GM19395 (cell line): ENCODE data around the gene NFE2L3.
"Not testable (repeated sequence)": the region's sequence is repeated elsewhere in the genome, so short reads cannot be mapped to it uniquely, and the experiment has no call there.

ENCODE experiments used
- ATAC-seq: cut with Tn5 transposase; IDR thresholded peaks from one replicate; pipeline ENCODE4 v1.9.1; 2021; ENCODE audit warnings: mild to moderate bottlenecking, moderate library complexity; ENCODE audit not compliant: unreplicated experiment

NFE2L3 gene

DNA sequence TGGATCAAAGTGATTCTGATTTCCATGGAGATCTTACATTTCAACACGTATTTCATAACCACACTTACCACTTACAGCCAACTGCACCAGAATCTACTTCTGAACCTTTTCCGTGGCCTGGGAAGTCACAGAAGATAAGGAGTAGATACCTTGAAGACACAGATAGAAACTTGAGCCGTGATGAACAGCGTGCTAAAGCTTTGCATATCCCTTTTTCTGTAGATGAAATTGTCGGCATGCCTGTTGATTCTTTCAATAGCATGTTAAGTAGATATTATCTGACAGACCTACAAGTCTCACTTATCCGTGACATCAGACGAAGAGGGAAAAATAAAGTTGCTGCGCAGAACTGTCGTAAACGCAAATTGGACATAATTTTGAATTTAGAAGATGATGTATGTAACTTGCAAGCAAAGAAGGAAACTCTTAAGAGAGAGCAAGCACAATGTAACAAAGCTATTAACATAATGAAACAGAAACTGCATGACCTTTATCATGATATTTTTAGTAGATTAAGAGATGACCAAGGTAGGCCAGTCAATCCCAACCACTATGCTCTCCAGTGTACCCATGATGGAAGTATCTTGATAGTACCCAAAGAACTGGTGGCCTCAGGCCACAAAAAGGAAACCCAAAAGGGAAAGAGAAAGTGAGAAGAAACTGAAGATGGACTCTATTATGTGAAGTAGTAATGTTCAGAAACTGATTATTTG lies 33.3 kb downstream of the NFE2L3 start:
- no peak for ATAC-seq

DNA sequence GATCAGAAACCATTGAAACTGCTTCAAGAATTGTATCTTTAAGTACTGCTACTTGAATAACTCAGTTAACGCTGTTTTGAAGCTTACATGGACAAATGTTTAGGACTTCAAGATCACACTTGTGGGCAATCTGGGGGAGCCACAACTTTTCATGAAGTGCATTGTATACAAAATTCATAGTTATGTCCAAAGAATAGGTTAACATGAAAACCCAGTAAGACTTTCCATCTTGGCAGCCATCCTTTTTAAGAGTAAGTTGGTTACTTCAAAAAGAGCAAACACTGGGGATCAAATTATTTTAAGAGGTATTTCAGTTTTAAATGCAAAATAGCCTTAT lies 33.8 kb downstream of the NFE2L3 start:
- no peak for ATAC-seq

DNA sequence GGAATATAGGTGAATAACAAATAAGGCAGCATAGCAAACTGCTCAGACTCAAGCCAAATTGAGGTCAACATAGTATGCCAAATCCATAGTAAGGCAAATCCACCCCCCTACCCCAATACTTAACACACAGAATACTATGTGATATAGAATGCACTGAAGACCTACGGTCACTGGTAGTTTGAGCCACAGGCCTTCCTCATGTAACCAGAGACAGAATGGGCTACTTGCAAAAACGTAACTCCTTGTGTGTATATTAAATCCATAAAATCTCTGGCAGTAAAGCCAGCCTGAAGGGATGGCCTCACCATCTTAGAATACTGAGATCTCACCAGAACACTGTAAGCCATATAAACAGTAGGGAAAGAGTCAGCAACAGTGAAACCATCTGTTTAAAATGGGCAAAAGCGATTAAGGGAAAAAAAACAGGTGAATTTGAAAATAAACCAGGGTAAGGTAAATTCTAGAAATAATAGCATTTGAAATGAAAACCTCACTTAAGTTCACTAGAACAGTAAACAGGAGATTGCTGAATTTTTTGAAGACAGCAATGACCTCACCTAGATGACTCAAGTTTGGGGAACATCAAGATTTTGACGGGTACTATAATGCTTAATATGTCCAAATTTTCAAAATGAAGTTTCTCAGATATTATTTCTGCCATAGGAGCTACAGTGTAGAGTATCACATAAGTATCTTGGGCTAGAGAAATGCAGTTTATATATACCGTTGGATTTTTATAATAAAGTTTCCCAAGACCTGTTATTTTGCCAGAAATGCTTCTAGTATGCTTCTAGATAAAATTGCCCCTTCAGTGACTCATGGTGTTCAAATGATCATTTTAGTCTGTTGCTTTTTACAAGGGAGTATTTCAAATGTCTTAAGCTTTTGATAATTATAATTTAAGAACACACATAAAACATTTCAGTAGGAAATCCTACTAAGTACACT lies 34.6 kb downstream of the NFE2L3 start:
- ATAC-seq, result no peak

DNA sequence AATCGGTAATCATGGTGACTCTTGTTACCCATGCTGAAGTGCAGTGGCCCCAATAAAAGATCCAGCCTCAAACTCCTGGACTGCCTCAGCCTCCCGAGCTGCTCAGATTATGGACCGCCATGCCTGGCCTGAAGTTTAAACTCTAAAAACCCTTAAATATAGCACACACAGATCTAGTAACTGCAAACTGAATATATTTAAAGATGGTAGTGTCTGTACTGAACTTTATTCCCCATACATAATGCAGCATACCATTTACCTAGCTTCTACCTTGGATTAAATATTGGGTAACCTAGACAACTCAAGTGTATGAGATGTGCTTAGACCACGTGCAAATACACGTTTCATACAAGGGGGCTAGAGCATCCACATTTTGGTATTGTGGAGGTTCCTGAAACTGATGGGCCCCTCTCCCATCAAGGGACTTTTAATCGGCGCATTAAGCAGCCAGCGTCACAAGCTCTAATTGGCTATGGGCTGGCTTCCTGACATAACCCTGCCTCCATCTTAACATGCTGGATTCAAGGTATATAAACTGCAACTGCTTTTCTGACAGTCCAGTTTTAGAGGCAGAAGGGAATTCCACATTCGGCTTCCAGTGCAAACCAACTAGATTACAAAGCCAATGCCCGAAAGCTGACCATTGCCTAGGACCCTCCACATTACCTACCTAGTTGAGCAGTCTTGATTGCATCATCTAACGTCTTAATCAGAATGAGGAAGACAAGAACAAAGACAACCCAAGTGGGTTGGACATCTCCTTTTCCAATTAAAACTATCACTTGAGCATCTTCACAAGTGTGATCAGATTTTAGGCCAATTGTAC lies 35.6 kb downstream of the NFE2L3 start:
- ATAC-seq, result no peak

DNA sequence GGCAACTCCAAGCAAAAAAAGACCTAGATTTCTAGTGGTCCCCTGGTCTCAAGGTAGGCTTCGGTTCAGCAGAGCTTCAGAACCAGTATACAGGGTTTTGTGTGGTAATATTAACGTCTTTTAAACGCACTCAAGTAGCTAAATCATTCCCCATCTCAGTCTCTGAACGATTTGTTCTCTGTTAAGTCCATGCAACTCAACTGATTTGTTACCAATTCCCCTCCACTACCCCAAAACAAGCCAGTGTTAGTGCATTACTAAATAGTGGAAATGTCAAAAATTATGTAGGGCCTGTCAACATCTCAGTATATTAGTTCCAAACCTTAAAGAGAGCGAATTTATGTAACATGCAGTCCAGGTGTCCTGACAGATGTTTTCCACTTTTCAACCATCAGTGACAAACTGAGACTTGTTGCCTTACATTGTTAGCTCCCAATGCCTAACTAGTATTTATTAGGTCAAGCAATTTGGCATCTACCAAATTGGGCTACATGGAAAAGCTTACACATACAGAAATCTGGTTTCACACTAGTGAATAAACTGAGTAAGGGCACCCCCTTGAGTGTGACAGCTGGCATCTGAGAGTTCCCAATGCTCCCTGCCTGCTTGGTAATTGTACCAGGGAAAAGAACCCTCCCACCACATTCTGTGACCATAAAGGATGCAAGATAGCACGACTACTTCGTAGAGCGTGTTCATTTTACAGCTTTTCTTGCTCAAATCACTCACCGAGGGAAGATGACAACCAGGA lies 36.4 kb downstream of the NFE2L3 start:
- ATAC-seq, result no peak

DNA sequence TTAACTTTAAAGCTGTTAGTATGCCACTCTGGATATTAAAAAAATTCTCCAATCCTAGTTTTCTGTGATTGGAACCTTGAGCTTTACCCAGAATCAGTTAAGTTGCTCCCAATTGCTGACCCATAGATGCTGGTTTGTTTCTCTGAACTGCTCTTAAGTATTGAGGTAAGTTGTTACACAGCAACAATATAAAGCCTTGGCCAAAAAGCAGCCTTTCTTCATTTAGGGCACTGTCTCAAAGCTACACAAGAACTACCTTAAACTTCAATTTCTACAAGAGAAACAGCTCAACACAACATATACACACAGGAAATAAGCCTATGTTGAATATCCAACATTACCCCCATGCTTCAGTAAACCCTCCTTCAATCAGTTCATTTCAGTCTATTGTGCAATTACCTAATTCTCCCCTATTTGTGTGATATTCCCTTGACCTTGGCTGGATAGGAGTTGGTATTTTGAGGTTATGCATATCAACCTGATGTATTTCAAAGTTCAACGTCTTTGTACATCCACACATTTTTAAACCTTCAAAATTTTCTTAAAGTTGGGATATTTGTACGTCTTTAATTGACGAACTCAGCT lies 37.1 kb downstream of the NFE2L3 start:
- ATAC-seq, result no peak

DNA sequence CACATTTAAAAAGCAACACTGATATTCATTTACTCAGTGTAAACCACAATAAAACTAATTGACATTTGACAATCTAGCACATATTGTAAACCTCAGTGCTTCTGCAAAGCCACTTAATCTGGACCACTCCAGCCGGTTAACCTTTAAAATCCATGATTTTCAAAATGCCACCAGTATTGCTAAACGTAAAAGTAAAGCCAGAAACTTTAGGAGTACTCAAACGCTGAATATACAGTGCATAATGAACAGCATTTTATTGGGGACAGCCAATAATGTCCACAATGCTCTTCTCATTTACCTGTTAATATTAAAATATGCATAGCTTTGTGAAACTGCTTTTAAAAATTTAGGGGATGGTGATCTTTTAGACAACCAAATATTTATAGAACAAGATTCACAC lies 37.7 kb downstream of the NFE2L3 start:
- no peak for ATAC-seq

DNA sequence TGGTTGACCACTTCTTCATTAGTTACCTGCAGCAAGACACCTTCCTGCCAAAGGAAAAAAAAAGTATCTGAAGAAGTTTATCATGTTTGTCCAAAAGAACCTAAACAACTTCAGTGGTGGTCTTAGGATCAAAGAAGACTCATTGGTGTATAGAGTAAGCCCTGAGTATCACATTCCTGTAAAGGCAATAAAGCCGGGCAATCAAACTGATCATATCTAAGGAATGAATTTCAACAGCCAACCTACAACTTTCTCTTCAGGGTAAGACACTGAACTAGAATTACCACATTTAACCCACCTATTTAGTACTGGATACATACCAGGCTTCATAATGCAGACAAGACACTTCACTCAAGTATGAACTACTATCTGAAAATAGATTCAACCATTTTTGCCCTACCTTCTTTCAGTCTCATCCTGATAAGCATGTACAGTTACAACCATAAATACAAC lies 38.4 kb downstream of the NFE2L3 start:
- no peak for ATAC-seq

DNA sequence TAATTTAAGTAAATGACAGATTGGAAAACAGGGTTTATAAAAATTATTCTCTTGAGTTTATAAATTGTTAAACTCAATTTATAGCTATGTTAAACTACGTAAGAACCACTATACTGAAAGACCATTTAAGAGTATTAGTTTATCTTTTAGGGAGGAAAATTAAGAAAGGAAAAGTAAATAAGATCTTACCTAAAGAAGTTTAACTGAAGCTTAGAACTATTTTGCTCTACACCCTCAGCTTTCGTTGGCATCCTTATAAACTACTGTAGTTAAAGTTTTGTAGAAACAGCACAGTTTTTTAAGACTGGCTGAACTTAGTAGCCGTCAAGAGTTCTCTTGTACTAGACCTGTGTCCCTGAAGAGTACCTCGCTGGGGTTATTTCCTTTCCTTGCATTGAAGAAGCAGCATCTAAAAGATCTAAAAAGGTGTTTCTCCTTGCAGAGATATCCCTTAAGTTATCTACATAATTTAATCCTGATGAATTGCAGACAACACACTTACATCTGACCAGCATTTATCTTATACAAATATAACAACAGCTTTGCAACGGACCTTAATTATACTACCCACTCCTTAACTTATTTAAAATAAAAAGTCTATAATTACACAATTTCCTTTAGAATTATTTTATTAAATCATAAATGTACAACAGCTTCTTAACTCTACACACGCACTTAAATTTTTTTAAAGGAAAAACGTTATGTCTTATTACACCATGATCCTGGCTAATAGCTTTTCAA lies 39.4 kb downstream of the NFE2L3 start:
- no peak for ATAC-seq

DNA sequence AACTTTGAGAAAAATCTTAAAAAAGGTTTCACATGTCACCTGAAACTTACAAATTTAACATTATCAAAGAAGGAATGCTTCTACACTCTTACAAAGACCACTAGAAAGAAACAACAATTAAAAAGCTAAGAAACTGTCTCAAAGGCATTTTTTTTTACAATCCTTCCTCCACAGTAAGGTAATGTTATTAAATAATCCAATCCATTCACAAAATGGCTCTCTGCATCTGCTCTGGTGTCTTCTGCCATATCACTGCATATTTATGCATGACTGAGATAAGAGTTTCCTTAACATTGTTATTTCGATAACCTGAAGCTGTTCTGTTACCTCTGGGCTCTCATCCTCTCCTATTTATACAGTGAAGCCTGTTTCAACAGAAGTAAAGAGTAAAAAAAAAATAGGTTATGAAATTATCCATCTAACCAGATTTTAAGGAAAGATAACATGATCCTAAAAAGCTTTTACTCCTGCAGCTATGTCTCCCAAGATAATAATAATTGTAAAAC lies 40.0 kb downstream of the NFE2L3 start:
- ATAC-seq, result no peak

DNA sequence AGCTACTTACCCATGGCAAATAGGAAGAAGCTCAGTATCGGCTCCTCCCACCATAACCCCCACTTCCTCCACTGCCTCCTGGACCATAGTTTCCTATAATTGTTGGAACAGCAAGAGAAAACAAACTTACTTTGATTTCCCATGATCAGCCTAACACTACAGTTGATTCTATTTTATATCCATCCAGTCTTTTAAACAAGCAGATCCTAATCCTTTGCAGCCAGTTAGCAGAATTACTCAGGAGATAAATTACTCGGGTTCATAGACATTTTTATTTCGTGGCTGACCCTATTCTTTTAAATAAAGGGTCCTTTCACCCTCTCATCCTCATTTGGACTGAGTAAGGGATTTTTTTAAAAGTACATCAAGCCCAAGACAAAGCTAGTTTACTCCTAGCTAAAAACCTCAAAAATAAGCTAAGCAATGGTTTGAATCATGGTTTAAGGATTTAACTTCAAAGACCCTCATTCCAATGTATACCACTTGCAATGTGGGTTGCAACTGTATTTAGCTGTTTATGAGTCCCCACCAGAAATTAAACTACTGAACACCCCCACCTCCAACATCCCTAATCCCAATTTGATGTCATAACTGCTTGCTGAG lies 40.6 kb downstream of the NFE2L3 start:
- no peak for ATAC-seq

DNA sequence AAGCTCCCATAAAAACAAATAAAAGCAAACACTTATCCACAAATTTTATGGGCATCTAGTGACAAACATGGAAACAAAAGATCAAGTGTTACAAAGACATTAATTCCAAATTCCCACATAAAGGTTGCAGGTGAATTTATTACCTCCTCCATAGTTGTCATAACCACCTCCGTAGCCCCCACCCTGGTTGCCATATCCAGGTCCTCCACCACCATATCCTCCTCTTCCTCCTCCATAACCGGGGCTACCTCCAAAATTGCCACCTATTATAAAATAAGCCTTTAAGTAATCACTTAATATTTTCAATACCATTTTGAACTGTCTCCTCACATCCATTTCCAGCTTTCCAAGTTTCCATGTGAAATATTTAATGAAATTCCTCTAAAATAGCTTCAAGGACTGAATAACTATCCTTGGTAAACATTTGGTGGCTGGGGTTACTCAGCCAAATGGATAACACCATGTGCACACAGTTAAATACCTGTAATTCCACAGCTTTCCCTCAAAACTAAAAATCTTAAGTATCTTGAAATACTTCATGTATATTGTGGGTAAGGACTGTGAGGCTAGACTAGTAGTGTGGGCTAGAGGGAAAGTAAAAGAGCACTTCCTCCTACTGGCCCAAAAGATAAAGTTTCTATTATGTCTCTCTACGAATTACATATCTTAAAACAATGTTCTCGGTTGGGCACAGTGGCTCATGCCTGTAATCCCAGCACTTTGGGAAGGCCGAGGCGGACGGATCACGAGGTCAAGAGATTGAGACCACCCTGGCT lies 41.6 kb downstream of the NFE2L3 start:
- no peak for ATAC-seq

DNA sequence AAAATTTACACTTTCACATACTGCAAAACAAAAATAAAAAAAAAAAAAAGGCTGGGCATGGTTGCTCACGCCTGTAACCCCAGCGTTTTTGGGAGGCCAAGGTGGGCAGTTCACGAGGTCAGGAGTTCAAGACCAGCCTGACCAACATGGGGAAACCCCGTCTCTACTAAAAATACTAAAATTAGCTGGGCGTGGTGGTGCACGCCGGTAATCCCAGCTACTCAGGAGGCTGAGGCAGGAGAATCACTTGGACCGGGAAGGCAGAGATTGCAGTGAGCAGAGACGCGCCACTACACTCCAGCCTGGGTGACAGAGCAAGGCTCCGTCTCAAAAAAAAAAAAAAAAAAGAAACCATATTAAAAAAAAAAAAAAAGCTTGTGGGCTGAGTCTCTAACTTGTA lies 42.8 kb downstream of the NFE2L3 start:
- ATAC-seq, result not testable (repeated sequence)

DNA sequence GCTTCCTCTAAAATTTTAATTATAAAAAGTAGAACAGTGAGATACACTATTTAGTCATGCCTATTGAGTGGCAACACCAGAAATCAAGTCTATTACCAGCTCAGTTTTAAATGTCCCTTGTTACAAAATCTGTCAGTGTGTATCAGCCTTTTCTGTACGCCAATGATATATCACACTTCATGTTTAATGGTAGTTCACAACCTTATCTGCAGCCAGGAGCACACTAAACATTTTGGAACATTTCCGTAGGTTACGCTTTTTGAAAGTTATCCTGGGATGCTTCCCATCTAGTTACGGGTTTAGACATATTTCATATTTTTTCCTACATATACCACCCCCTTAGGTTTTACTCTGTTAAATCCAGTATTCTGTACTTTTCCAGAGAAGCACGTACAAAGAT lies 43.2 kb downstream of the NFE2L3 start:
- no peak for ATAC-seq

DNA sequence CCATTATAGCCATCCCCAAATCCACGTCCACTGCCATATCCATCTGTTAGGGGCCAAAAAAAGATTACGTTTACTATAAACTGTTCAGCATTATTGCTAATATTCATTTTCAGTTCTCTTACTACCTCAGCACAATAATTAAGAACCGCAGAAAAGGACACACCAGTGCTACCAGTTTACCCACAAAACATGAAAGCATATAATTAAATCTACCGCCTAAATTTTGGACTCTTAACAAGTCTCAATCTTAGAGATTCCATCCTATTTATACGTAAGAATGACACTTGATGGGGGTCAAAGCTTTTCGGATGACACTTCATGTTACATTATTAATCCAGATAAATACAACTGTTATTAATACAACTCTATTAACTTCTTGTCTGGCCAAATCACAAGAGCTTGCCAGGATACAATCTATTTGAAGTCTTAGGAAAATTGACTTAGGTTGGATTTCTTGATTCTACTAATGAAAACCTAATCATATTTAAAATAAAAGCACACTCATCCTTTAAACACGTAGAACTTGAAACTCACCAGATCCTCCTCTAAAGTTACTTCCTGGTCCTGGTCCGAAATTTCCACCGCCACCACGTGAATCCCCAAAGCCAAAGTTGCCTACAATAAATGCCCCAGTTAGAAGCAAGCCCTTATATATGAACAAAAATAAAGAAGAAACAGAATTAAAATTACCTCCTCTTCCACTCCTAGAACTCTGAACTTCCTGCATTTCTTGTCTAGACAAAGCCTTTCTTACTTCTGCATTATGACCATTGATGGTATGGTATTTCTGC lies 44.1 kb downstream of the NFE2L3 start:
- ATAC-seq, result no peak

DNA sequence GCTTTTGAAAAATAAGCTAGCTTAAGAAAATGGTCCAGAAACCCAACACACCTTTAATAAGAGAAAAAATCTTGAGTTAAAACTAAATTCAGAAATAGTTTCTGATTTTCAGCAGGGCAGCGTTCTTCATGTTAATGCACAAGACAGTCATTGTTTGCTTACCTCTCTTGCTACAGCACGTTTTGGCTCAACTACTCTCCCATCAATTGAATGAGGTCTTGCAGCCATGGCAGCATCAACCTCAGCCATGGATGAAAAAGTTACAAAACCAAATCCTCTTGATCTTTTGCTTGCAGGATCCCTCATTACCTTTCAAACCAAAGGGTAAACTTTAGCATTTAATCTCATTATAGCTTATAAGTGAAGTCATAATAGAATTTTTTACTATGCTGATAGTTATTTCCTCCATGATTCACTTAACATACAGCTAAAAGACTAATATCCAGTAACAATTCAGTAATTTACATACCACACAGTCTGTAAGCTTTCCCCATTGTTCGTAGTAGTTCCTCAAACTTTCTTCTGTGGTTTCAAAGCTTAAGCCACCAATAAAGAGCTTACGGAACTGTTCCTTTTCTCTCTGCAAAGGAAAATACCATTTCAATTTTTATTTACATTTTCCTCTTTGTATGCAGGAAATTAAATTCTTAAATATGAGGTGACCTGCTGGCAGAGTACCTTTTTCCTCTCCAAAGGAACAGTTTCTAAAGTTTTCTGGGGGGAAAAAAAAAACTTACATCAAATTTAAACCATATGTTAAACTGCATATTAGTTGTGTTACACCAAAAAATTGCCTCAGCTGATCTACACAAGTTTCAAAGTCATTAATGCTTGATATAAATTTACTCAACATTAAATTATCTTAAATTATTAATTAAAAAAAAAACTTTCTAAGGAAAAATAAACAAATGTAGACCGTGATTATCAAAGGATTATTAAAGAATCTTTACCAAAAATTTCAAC lies 45.4 kb downstream of the NFE2L3 start:
- no peak for ATAC-seq
